ENCODE results near the gene GRB2. TPM values are rescaled to one million over a fixed set of nuclear protein-coding genes. Genes with fewer than 3 reads are reported as not detected.

The GRB2 gene
- total and polyA plus RNA-seq, 2 of the 8 experiments (the other 6 are each of a cell fraction or from before 2014, with no cell fraction given), result 44.2 to 101 TPM

DNA sequence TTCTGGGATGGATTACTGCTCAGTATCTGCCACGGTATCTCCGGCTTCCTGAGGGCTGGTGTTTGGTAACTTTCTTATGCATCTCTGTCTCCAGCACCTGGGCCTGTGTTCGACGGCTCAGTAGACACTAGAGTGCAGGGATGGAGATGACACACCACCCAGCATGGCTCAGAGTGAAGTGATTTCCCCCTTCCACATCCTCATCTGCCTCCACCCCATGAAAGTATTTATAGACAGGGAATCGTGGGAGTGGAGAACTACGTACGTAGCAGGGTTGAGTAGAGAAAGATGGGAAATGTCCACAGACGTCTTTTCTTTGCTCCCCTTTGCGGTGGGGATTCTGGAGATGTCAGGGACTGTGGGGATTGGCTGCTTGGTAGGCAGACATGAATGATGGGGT is 104.4 kb downstream of the GRB2 start (continued):
- TF ChIP-seq, protein P1, sequence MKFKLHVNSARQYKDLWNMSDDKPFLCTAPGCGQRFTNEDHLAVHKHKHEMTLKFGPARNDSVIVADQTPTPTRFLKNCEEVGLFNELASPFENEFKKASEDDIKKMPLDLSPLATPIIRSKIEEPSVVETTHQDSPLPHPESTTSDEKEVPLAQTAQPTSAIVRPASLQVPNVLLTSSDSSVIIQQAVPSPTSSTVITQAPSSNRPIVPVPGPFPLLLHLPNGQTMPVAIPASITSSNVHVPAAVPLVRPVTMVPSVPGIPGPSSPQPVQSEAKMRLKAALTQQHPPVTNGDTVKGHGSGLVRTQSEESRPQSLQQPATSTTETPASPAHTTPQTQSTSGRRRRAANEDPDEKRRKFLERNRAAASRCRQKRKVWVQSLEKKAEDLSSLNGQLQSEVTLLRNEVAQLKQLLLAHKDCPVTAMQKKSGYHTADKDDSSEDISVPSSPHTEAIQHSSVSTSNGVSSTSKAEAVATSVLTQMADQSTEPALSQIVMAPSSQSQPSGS (IDR thresholded peaks at IDR 0.05; ENCODE audit: low read length), result no peak
- TF ChIP-seq RAD21 (IDR thresholded peaks at IDR 0.05 in 1 of 2, conservative IDR thresholded peaks at IDR 0.05 in 1 of 2; ENCODE audit: low read depth in 2 of 2, low read length in 2 of 2), result no peak
- no peak for TF ChIP-seq BRCA1 (IDR thresholded peaks at IDR 0.05; ENCODE audit: low read depth, low read length)
- TF ChIP-seq NANOG (IDR thresholded peaks at IDR 0.05; ENCODE audit: insufficient read depth, low read depth, low read length, poor library complexity, severe bottlenecking), result no peak
- TF ChIP-seq HDAC2 (IDR thresholded peaks at IDR 0.05; ENCODE audit: borderline replicate concordance in 1 of 2, low read depth in 2 of 2, low read length in 2 of 2), result no peak
- TF ChIP-seq, protein P2, sequence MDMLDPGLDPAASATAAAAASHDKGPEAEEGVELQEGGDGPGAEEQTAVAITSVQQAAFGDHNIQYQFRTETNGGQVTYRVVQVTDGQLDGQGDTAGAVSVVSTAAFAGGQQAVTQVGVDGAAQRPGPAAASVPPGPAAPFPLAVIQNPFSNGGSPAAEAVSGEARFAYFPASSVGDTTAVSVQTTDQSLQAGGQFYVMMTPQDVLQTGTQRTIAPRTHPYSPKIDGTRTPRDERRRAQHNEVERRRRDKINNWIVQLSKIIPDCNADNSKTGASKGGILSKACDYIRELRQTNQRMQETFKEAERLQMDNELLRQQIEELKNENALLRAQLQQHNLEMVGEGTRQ (IDR thresholded peaks at IDR 0.05; ENCODE audit: low read length), result no peak
- TF ChIP-seq CEBPB (IDR thresholded peaks at IDR 0.05; ENCODE audit: low read depth, low read length), result no peak

Data from H1 (cell line).